NCI-H2171 treated with DMSO at 0.1 percent for 48 hours (cell line): ENCODE data around the gene HMCN2.
"Not testable (repeated sequence)": the region's sequence is repeated elsewhere in the genome, so short reads cannot be mapped to it uniquely, and the experiment has no call there.

Source experiments
- DNase-seq: peaks from one replicate; lab custom pipeline; 2025; lab: John Stamatoyannopoulos, UW

Gene HMCN2

GRCh38 chr9:130240410-130241197 is 25.0 kb upstream of the HMCN2 start:
- peak; percentile 90 for DNase-seq

- DNase-seq: no peak
Measured at GRCh38 chr9:130241198-130241535, 24.4 kb upstream of the HMCN2 start.

GRCh38 chr9:130242270-130243014 is 23.1 kb upstream of the HMCN2 start:
- DNase-seq: no peak

- peak; percentile 84 for DNase-seq
Measured at GRCh38 chr9:130243015-130243881, 22.3 kb upstream of the HMCN2 start.

GRCh38 chr9:130243882-130244170 is 21.7 kb upstream of the HMCN2 start:
- no peak for DNase-seq

- no peak for DNase-seq
Measured at GRCh38 chr9:130244548-130245165, 20.9 kb upstream of the HMCN2 start.

- DNase-seq: no peak
Measured at GRCh38 chr9:130245474-130245873, 20.1 kb upstream of the HMCN2 start.

- DNase-seq: no peak
Measured at GRCh38 chr9:130246126-130246525, 19.4 kb upstream of the HMCN2 start.

- peak; percentile 95 for DNase-seq
Measured at GRCh38 chr9:130254747-130255630, 10.6 kb upstream of the HMCN2 start.

GRCh38 chr9:130255631-130256134 is 9.9 kb upstream of the HMCN2 start:
- DNase-seq: no peak

GRCh38 chr9:130256644-130257043 is 8.9 kb upstream of the HMCN2 start:
- no peak for DNase-seq

GRCh38 chr9:130258137-130258536 is 7.4 kb upstream of the HMCN2 start:
- DNase-seq: not testable (repeated sequence)

GRCh38 chr9:130259044-130259443 is 6.5 kb upstream of the HMCN2 start:
- no peak for DNase-seq

GRCh38 chr9:130260816-130261765 is 4.5 kb upstream of the HMCN2 start:
- no peak for DNase-seq

- no peak for DNase-seq
Measured at GRCh38 chr9:130262061-130262745, 3.4 kb upstream of the HMCN2 start.

- no peak for DNase-seq
Measured at GRCh38 chr9:130262771-130263170, 2.8 kb upstream of the HMCN2 start.

GRCh38 chr9:130263601-130264413 is 1.8 kb upstream of the HMCN2 start:
- DNase-seq: no peak
